ENCODE data around the gene MTCH1. TPM values are rescaled to one million over a fixed set of nuclear protein-coding genes. Genes with fewer than 3 reads are reported as not detected.

Gene MTCH1
- total and polyA plus RNA-seq, 2 of the 4 experiments (the other 2 are of a cell fraction) = 215 to 263 TPM

- Histone ChIP-seq H2AK5ac (ENCODE audit: low read depth, low read length) (no peak overlapping the region), H2BK120ac (ENCODE audit: low read depth, low read length) (no peak overlapping the region), H2AK9ac (replicated peaks; ENCODE audit: low read depth, low read length, poor library complexity) (no peak overlapping the region), H3K9me3 (ENCODE audit: control insufficient read depth, insufficient read depth, low read length) (0 out of 2 replicates have a peak, but pooled peaks cover 2% of the 10 kb centered on the region), H3K9ac (ENCODE audit: low read depth, low read length) (no peak overlapping the region), H3K9me1 (ENCODE audit: insufficient read depth, low read length) (no peaks in the 10 kb centered on the region), H3K23ac (ENCODE audit: low read depth, low read length) (no peak overlapping the region), H3K14ac (replicated peaks; ENCODE audit: low read depth, low read length) (no peak overlapping the region), H3K4me1 (ENCODE audit: control insufficient read depth, insufficient read depth, low read length) (peaks cover 2% of the 10 kb centered on the region; the same call in 1 of the 2 replicates), H3K27me3 (ENCODE audit: control insufficient read depth, insufficient read depth, low read length) (0 out of 2 replicates have a peak, but pooled peaks cover 2% of the 10 kb centered on the region), H4K8ac (ENCODE audit: low read depth in 2 of 2, low read length in 2 of 2) (no peak overlapping the region), H4K91ac (ENCODE audit: insufficient read depth, low read depth, low read length) (no peak overlapping the region), H3K4me3 (ENCODE audit: insufficient read depth, low read depth, low read length) (no peak overlapping the region), H3K56ac (ENCODE audit: extremely low read depth, insufficient read depth, low read length) (no peak overlapping the region), H2AFZ (replicated peaks; ENCODE audit: low read length, poor library complexity) (no peak overlapping the region), H3K18ac (ENCODE audit: low read depth, low read length) (no peak overlapping the region), H3K79me1 (ENCODE audit: low read depth in 1 of 2, low read length in 2 of 2) (no peaks in the 10 kb centered on the region), H3K36me3 (ENCODE audit: control insufficient read depth, insufficient read depth, low read length) (no peaks in the 10 kb centered on the region), H2BK20ac (ENCODE audit: low read depth, low read length) (no peak overlapping the region), H4K5ac (ENCODE audit: low read depth, low read length) (no peak overlapping the region), H3K4me2 (ENCODE audit: low read depth, low read length) (no peak overlapping the region), H2BK15ac (ENCODE audit: low read depth, low read length) (no peak overlapping the region), H3K27ac (ENCODE audit: insufficient read depth, low read length) (no peak overlapping the region), H2BK5ac (ENCODE audit: low read depth, low read length, poor library complexity, severe bottlenecking) (no peak overlapping the region), H4K20me1 (ENCODE audit: insufficient read depth, low read length) (no peaks in the 10 kb centered on the region), H3K4ac (ENCODE audit: low read depth, low read length) (no peak overlapping the region)
- POLR2A ChIA-PET (ENCODE audit: unreplicated experiment) = no interaction called here
- WGBS, 2 experiments (ENCODE audit: extremely low coverage in 2 of 2, insufficient read length in 1 of 2) = 60% methylated on average over 2 of the region's 21 CpGs; no CpG with 5 or more reads in 1 of the 2 experiments
- ATAC-seq (ENCODE audit: low read depth) (no peak), DNase-seq (no peak)
- in situ Hi-C loops (cut with MboI; ENCODE audit: low sequenced_read_pairs) = loop anchor here (5.0 kb wide), 1 partner anchor 247 kb away; no protein-coding TSS in a partner anchor
- CTCF ChIA-PET = no interaction called here
- intact Hi-C loops (cut with micrococcal nuclease) = loop anchor here (10.0 kb wide), 1 partner anchor 389 kb away; no protein-coding TSS in a partner anchor
- dilution Hi-C loops (cut with HindIII; ENCODE audit: low sequenced_read_pairs, unreplicated experiment) = no loop called here
- BruUV-seq (replicated peaks) = no TSS peak
- TF ChIP-seq, protein P1, sequence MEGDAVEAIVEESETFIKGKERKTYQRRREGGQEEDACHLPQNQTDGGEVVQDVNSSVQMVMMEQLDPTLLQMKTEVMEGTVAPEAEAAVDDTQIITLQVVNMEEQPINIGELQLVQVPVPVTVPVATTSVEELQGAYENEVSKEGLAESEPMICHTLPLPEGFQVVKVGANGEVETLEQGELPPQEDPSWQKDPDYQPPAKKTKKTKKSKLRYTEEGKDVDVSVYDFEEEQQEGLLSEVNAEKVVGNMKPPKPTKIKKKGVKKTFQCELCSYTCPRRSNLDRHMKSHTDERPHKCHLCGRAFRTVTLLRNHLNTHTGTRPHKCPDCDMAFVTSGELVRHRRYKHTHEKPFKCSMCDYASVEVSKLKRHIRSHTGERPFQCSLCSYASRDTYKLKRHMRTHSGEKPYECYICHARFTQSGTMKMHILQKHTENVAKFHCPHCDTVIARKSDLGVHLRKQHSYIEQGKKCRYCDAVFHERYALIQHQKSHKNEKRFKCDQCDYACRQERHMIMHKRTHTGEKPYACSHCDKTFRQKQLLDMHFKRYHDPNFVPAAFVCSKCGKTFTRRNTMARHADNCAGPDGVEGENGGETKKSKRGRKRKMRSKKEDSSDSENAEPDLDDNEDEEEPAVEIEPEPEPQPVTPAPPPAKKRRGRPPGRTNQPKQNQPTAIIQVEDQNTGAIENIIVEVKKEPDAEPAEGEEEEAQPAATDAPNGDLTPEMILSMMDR (conservative IDR thresholded peaks at IDR 0.05; ENCODE audit: low read depth, low read length) = no peak
- no peak for TF ChIP-seq USF2 (IDR thresholded peaks at IDR 0.05; ENCODE audit: low read depth, low read length)
- no peak for TF ChIP-seq POLR2A (IDR thresholded peaks at IDR 0.05; ENCODE audit: low read depth, low read length)
- TF ChIP-seq RFX5 (IDR thresholded peaks at IDR 0.05; ENCODE audit: low read depth, low read length) = no peak
- TF ChIP-seq NFE2L2 (IDR thresholded peaks at IDR 0.05; ENCODE audit: low read depth, low read length) = no peak
- no peak for TF ChIP-seq CEBPB (IDR thresholded peaks at IDR 0.05; ENCODE audit: low read depth, low read length)
- no peak for TF ChIP-seq FOS (IDR thresholded peaks at IDR 0.05; ENCODE audit: low read depth, low read length)
- no peak for TF ChIP-seq MAZ (IDR thresholded peaks at IDR 0.05; ENCODE audit: borderline replicate concordance, low read depth, low read length)
- no peak for TF ChIP-seq ELK1 (IDR thresholded peaks at IDR 0.05; ENCODE audit: borderline replicate concordance, low read depth, low read length)
- no peak for TF ChIP-seq MAFK (IDR thresholded peaks at IDR 0.05; ENCODE audit: low read depth, low read length)
- no peak for TF ChIP-seq RAD21 (IDR thresholded peaks at IDR 0.05; ENCODE audit: low read length)
- TF ChIP-seq MXI1 (IDR thresholded peaks at IDR 0.05; ENCODE audit: borderline replicate concordance, low read depth, low read length) = no peak
- TF ChIP-seq SMC3 (IDR thresholded peaks at IDR 0.05; ENCODE audit: low read depth, low read length) = no peak
- TF ChIP-seq CHD1 (IDR thresholded peaks at IDR 0.05; ENCODE audit: low read depth, low read length) = no peak
Measured at GRCh38 chr6:37013516-37014491, 27.8 kb upstream of the MTCH1 start.

Measured in IMR-90 (cell line).